HEK293 (cell line): ENCODE results near the gene VKORC1L1.

ENCODE experiments used
- GLI4 ChIP-seq: fragments of 450-650 bp; formaldehyde crosslinking; IDR thresholded peaks from 2 replicates; pipeline ENCODE4 v1.5.1; 2016; ENCODE audit warnings: missing biosample characterization, missing genetic modification characterization
- HOXD13 ChIP-seq: sonication (generic); formaldehyde crosslinking; IDR thresholded peaks from 2 replicates; pipeline ENCODE4 v1.8.0; 2022; ENCODE audit warnings: missing genetic modification reagents, borderline replicate concordance
- SCRT1 ChIP-seq: fragments of 450-650 bp; formaldehyde crosslinking; IDR thresholded peaks from 2 replicates; pipeline ENCODE4 v1.5.1; 2016; ENCODE audit warnings: missing biosample characterization, missing genetic modification characterization, borderline replicate concordance
- ZNF121 ChIP-seq: fragments of 450-650 bp; formaldehyde crosslinking; IDR thresholded peaks from 2 replicates; pipeline ENCODE4 v1.5.1; 2016; ENCODE audit warnings: missing biosample characterization, missing genetic modification characterization
- ZNF529 ChIP-seq: fragments of 450-650 bp; formaldehyde crosslinking; IDR thresholded peaks from 2 replicates; pipeline ENCODE4 v1.5.1; 2017; ENCODE audit warnings: missing genetic modification characterization, missing biosample characterization; ENCODE audit not compliant: insufficient replicate concordance
- TF ChIP-seq, protein P1 (sequence below): fragments of 450-650 bp; formaldehyde crosslinking; IDR thresholded peaks from 2 replicates; pipeline ENCODE4 v1.5.1; 2016; ENCODE audit warnings: missing biosample characterization, missing genetic modification characterization

DNA sequence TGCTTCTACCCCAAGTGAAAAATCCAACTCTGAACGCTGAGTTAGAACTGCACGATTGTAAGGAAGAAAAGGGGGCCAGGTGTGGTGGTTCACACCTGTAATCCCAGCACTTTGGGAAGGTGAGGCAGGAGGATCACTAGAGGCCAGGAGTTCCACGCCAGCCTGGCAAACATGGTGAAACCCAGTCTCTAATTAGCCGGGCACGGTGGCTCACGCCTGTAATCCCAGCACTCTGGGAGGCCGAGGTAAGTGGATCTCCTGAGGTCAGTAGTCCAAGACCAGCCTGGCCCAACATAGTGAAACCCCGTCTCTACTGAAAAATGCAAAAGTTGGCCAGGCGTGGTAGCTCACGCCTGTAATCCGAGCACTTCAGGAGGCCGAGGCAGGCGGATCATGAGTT is 100.1 kb downstream of the VKORC1L1 start:
- TF ChIP-seq, protein P1, sequence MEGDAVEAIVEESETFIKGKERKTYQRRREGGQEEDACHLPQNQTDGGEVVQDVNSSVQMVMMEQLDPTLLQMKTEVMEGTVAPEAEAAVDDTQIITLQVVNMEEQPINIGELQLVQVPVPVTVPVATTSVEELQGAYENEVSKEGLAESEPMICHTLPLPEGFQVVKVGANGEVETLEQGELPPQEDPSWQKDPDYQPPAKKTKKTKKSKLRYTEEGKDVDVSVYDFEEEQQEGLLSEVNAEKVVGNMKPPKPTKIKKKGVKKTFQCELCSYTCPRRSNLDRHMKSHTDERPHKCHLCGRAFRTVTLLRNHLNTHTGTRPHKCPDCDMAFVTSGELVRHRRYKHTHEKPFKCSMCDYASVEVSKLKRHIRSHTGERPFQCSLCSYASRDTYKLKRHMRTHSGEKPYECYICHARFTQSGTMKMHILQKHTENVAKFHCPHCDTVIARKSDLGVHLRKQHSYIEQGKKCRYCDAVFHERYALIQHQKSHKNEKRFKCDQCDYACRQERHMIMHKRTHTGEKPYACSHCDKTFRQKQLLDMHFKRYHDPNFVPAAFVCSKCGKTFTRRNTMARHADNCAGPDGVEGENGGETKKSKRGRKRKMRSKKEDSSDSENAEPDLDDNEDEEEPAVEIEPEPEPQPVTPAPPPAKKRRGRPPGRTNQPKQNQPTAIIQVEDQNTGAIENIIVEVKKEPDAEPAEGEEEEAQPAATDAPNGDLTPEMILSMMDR = no peak
- no peak for TF ChIP-seq ZNF529 (tag by site-specific recombination)
- no peak for TF ChIP-seq HOXD13 (CRISPR knock-in tag)
- TF ChIP-seq SCRT1 (tag by site-specific recombination) = no peak
- no peak for TF ChIP-seq ZNF121 (tag by site-specific recombination)
- no peak for TF ChIP-seq GLI4 (tag by site-specific recombination)
